PC-9 (cell line): Measurements from ENCODE around the gene ZNF605. TPM values are rescaled to one million over a fixed set of nuclear protein-coding genes. Genes with fewer than 3 reads are reported as not detected.
A peak's percentile ranks its signal among the peaks of the same experiment; 100 is the strongest.
"Not testable (repeated sequence)": the region's sequence is repeated elsewhere in the genome, so short reads cannot be mapped to it uniquely, and the experiment has no call there.

Source experiments
- BruUV-seq: library from RNA; stranded (reverse); fragments of 400-500 nt; replicated peaks from 2 replicates; lab custom pipeline; 2021; lab: Mats Ljungman, UMichigan
- CTCF ChIA-PET: fragments of 300-600 bp; sonication (Branson Sonifier 250); formaldehyde crosslinking; loops from one replicate; lab custom pipeline; 2022; ENCODE audit warnings: antibody characterized with exemption; lab: Charles Lee
- POLR2A ChIA-PET: fragments of 300-600 bp; sonication (Branson Sonifier 250); formaldehyde crosslinking; loops from one replicate; lab custom pipeline; 2022; ENCODE audit warnings: antibody characterized with exemption; ENCODE audit not compliant: unreplicated experiment; lab: Charles Lee
- DNase-seq, 2 experiments: peaks; one replicate each; pipeline versions ENCODE4 v3.0.0 to v3.0.0-alpha.2; 2015 to 2022; ENCODE audit warnings: mixed read lengths in 1 of 2
- H2AFZ ChIP-seq: fragments of 200-600 bp; sonication (generic); 2 replicates; pipeline ENCODE4 v1.8.1; 2017; ENCODE audit warnings: antibody characterized with exemption
- H3F3A ChIP-seq: fragments of 200-600 bp; sonication (generic); 2 replicates; pipeline ENCODE4 v1.8.1; 2017; ENCODE audit warnings: antibody characterized with exemption, mild to moderate bottlenecking, low read depth; ENCODE audit not compliant: insufficient read depth
- H3K27ac ChIP-seq: fragments of 200-600 bp; sonication (generic); 2 replicates; pipeline ENCODE4 v1.6.1; 2016; ENCODE audit warnings: mixed run types
- H3K27me3 ChIP-seq: fragments of 200-600 bp; sonication (generic); 2 replicates; pipeline ENCODE4 v1.6.1; 2016; ENCODE audit warnings: low read depth, mixed run types; ENCODE audit not compliant: insufficient read depth
- H3K36me3 ChIP-seq: fragments of 200-600 bp; sonication (generic); 2 replicates; pipeline ENCODE4 v1.6.1; 2016; ENCODE audit warnings: low read depth, mixed run types
- H3K4me1 ChIP-seq: fragments of 200-600 bp; sonication (generic); replicated peaks from 2 replicates; pipeline ENCODE4 v1.6.1; 2016; ENCODE audit warnings: mixed run types; ENCODE audit not compliant: insufficient read depth
- H3K4me2 ChIP-seq: fragments of 200-600 bp; sonication (generic); 2 replicates; pipeline ENCODE4 v1.6.1; 2017; ENCODE audit warnings: mixed run types
- H3K4me3 ChIP-seq: fragments of 200-600 bp; sonication (generic); 2 replicates; pipeline ENCODE4 v1.6.1; 2016; ENCODE audit warnings: mixed run types
- H3K79me2 ChIP-seq: fragments of 200-600 bp; sonication (generic); 2 replicates; pipeline ENCODE4 v1.6.1; 2017; ENCODE audit warnings: low read depth, mixed run types
- H3K9me2 ChIP-seq: fragments of 200-600 bp; sonication (generic); 2 replicates; pipeline ENCODE4 v1.8.1; 2017; ENCODE audit warnings: mild to moderate bottlenecking; ENCODE audit not compliant: insufficient read depth
- H3K9me3 ChIP-seq: fragments of 200-600 bp; sonication (generic); 2 replicates; pipeline ENCODE4 v1.8.1; 2016; ENCODE audit warnings: low read depth; ENCODE audit not compliant: insufficient read depth
- H4K20me1 ChIP-seq: fragments of 200-600 bp; sonication (generic); 2 replicates; pipeline ENCODE4 v1.8.1; 2017; ENCODE audit not compliant: insufficient read depth
- EZH2 ChIP-seq: fragments of 200-600 bp; sonication (generic); IDR thresholded peaks from 2 replicates; pipeline ENCODE4 v1.8.0; 2017; ENCODE audit warnings: antibody characterized with exemption, low read depth
- intact Hi-C: fragments of 100-400 bp; cut with micrococcal nuclease; formaldehyde crosslinking; loops from one replicate; pipeline ENCODE4 v1.10.0; 2022; ENCODE audit not compliant: unreplicated experiment
- total RNA-seq: library from RNA; stranded (reverse); gene quantifications from 2 replicates; pipeline ENCODE4 v1.2.3, GENCODE V29; 2021
- TF ChIP-seq, protein P1 (sequence below): fragments of 200-600 bp; sonication (generic); conservative IDR thresholded peaks from 2 replicates; pipeline ENCODE4 v1.6.1; 2017; ENCODE audit warnings: mixed run types, antibody characterized with exemption, mild to moderate bottlenecking, moderate library complexity

ZNF605 gene
- total RNA-seq, 1 experiment from 2014 or later, result 13.5 TPM

- Histone ChIP-seq H3K4me1 (peaks cover 12% of the 10 kb centered on the region), H3K9me2 (no peaks in the 10 kb centered on the region), H2AFZ (peak within 1 kb of the TSS; percentile 99), H3K36me3 (peaks cover 17% of the 10 kb centered on the region), H3K9me3 (peaks cover 21% of the 10 kb centered on the region), H3K4me2 (peak within 1 kb of the TSS; percentile 88), H4K20me1 (no peaks in the 10 kb centered on the region), H3K27ac (no peak within 1 kb of the TSS), H3K27me3 (no peaks in the 10 kb centered on the region), H3F3A (no peaks in the 10 kb centered on the region), H3K79me2 (peaks cover 43% of the 10 kb centered on the region), H3K4me3 (peak within 1 kb of the TSS; percentile 90)
- TF ChIP-seq, protein P1, sequence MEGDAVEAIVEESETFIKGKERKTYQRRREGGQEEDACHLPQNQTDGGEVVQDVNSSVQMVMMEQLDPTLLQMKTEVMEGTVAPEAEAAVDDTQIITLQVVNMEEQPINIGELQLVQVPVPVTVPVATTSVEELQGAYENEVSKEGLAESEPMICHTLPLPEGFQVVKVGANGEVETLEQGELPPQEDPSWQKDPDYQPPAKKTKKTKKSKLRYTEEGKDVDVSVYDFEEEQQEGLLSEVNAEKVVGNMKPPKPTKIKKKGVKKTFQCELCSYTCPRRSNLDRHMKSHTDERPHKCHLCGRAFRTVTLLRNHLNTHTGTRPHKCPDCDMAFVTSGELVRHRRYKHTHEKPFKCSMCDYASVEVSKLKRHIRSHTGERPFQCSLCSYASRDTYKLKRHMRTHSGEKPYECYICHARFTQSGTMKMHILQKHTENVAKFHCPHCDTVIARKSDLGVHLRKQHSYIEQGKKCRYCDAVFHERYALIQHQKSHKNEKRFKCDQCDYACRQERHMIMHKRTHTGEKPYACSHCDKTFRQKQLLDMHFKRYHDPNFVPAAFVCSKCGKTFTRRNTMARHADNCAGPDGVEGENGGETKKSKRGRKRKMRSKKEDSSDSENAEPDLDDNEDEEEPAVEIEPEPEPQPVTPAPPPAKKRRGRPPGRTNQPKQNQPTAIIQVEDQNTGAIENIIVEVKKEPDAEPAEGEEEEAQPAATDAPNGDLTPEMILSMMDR, result no peak
- no peak for TF ChIP-seq EZH2
- ChIA-PET POLR2A (interaction anchor here (0.7 kb wide), 2 partner anchors 29 to 94 kb away, joined by 3 to 5 read pairs; no protein-coding TSS in a partner anchor), CTCF (interaction anchor here (0.7 kb wide), 2 partner anchors 30 to 195 kb away, joined by 3 to 10 read pairs; partner anchors contain the start of gene ZNF605)
- intact Hi-C loops, result loop anchor here (1.0 to 2.0 kb wide), 6 partner anchors 30 to 195 kb away; partner anchors contain the start of genes CHFR, ZNF140, ZNF268 and ZNF605
- DNase-seq, result peak; percentile 81 to 83
- TSS peak; percentile 51 for BruUV-seq
Observed at GRCh38 chr12:132986001-132986884, 30.1 kb upstream of the ZNF605 start, which contains the start of gene ZNF26. TSS of gene ZNF26 (plus strand) at chr12:132986367. CDS start at chr12:132986841, 474 bp downstream.

GRCh38 chr12:132976870-132977269 is 20.8 kb upstream of the ZNF605 start:
- H3K9me2 ChIP-seq, H3K79me2 ChIP-seq, H3K27me3 ChIP-seq, H3K4me2 ChIP-seq, H4K20me1 ChIP-seq, H2AFZ ChIP-seq, H3F3A ChIP-seq, DNase-seq, H3K4me3 ChIP-seq, CTCF ChIA-PET, H3K4me1 ChIP-seq, intact Hi-C loops, BruUV-seq, H3K36me3 ChIP-seq, POLR2A ChIA-PET, H3K27ac ChIP-seq: not testable (repeated sequence)
- peaks cover 12% of the 10 kb centered on the region for H3K9me3 ChIP-seq
- TF ChIP-seq, protein P1, result peak; percentile 39; the same call in 1 of the 2 replicates

DNA sequence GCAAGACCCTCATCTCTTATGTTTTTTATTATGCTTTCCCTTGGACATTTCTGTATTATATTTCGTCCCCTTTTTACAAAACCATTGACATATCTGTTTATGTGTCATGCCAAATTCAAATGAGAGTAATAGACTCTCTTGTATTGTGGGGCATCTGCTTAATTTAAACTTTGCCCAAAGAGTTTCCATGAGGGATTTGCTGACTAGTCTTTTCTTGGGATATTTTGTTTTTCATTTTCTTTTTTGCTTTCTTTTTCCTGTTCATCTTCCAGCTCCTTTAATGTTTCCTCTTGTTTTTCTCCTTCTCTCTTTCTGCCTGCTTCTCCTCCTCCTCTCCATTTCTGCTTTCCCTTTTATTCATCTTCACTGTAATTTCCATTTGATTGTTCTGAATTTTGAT is 16.3 kb upstream of the ZNF605 start:
- no peak overlapping the region for H3K4me2 ChIP-seq
- no TSS peak for BruUV-seq
- H3K4me1 ChIP-seq, result no peaks in the 10 kb centered on the region
- POLR2A ChIA-PET, result no interaction called here
- no peak overlapping the region for H2AFZ ChIP-seq
- no peaks in the 10 kb centered on the region for H3K36me3 ChIP-seq
- H3K79me2 ChIP-seq, result no peaks in the 10 kb centered on the region
- no peak overlapping the region for H3K27ac ChIP-seq
- DNase-seq, result no peak
- CTCF ChIA-PET, result no interaction called here
- peaks cover 9% of the 10 kb centered on the region; the same call in 1 of the 2 replicates for H3K9me3 ChIP-seq
- TF ChIP-seq EZH2, result no peak
- TF ChIP-seq, protein P1, result no peak
- no peaks in the 10 kb centered on the region for H3F3A ChIP-seq
- H3K27me3 ChIP-seq, result no peaks in the 10 kb centered on the region
- no peaks in the 10 kb centered on the region for H4K20me1 ChIP-seq
- H3K4me3 ChIP-seq, result no peak overlapping the region
- intact Hi-C loops, result no loop called here
- no peaks in the 10 kb centered on the region for H3K9me2 ChIP-seq
